HepG2 (cell line): ENCODE measurements around the gene LNX2. TPM values are rescaled to one million over a fixed set of nuclear protein-coding genes. Genes with fewer than 3 reads are reported as not detected.
A peak's percentile ranks its signal among the peaks of the same experiment; 100 is the strongest.

Source experiments
- CHD4 ChIP-seq: fragments of 200-600 bp; sonication (generic); IDR thresholded peaks from 2 replicates; pipeline ENCODE4 v1.7.0; 2017; ENCODE audit warnings: mild to moderate bottlenecking, low read length, borderline replicate concordance
- HMG20A ChIP-seq: IDR thresholded peaks from 2 replicates; pipeline ENCODE4 v1.6.1; 2016; ENCODE audit warnings: borderline replicate concordance
- JUND ChIP-seq: sonication (generic); formaldehyde crosslinking; IDR thresholded peaks from 2 replicates; pipeline ENCODE4 v1.8.0; 2022; ENCODE audit warnings: mild to moderate bottlenecking, missing genetic modification reagents
- MAFF ChIP-seq: IDR thresholded peaks from 2 replicates; pipeline ENCODE4 v1.6.1; 2011; ENCODE audit warnings: low read depth, low read length, improper control_type of control experiment
- PLRG1 ChIP-seq: fragments of 450-650 bp; conservative IDR thresholded peaks from 2 replicates; pipeline ENCODE4 v1.6.1; 2016
- POGZ ChIP-seq: sonication (generic); formaldehyde crosslinking; IDR thresholded peaks from 2 replicates; pipeline ENCODE4 v1.4.0; 2020; ENCODE audit warnings: mild to moderate bottlenecking, missing genetic modification reagents
- SMAD9 ChIP-seq: sonication (generic); formaldehyde crosslinking; IDR thresholded peaks from 2 replicates; pipeline ENCODE4 v1.5.1; 2020; ENCODE audit warnings: mild to moderate bottlenecking, missing genetic modification reagents
- ZFY ChIP-seq: sonication (generic); formaldehyde crosslinking; IDR thresholded peaks from 2 replicates; pipeline ENCODE4 v1.4.0; 2020; ENCODE audit warnings: missing genetic modification reagents
- ZNF17 ChIP-seq: sonication (generic); formaldehyde crosslinking; IDR thresholded peaks from 2 replicates; pipeline ENCODE4 v1.5.0; 2020; ENCODE audit warnings: mild to moderate bottlenecking, missing genetic modification reagents
- ZNF350 ChIP-seq: sonication (generic); formaldehyde crosslinking; IDR thresholded peaks from 2 replicates; pipeline ENCODE4 v1.4.0; 2020; ENCODE audit warnings: mild to moderate bottlenecking, low read depth, missing genetic modification reagents, borderline replicate concordance
- ZNF619 ChIP-seq: sonication (generic); formaldehyde crosslinking; IDR thresholded peaks from 2 replicates; pipeline ENCODE4 v1.4.0; 2020; ENCODE audit warnings: mild to moderate bottlenecking, missing genetic modification reagents
- ZNF724P ChIP-seq: sonication (generic); formaldehyde crosslinking; IDR thresholded peaks from 2 replicates; pipeline ENCODE4 v1.8.0; 2022; ENCODE audit warnings: missing genetic modification reagents, borderline replicate concordance
- ZNF788 ChIP-seq: sonication (generic); formaldehyde crosslinking; IDR thresholded peaks from 2 replicates; pipeline ENCODE4 v1.5.0; 2020; ENCODE audit warnings: mild to moderate bottlenecking, missing genetic modification reagents, borderline replicate concordance
- polyA plus RNA-seq, 8 experiments: library from polyadenylated mRNA; depleted of rRNA in 3 of 8; stranded (reverse) in 7 of 8; unstranded in 1 of 8; fragments of >200 nt; fragmentation: Illumina TruSeq in 4 of 8; extraction: Trizol in 4 of 8; gene quantifications; 2 replicates each; pipeline versions ENCODE4 v1.2.1 to v1.2.3, GENCODE V29; 2011 to 2016; ENCODE audit warnings: low read depth in 4 of 8, missing spikeins in 1 of 8, mixed read lengths in 1 of 8; ENCODE audit not compliant: insufficient read depth in 1 of 8
- total RNA-seq, 5 experiments: library from RNA; depleted of rRNA; stranded (reverse); fragments of >200 nt; fragmentation: Illumina TruSeq; extraction: Trizol; gene quantifications; 2 replicates each; pipeline ENCODE4 v1.2.3, GENCODE V29; 2016; ENCODE audit warnings: low read depth in 1 of 5
- TF ChIP-seq, protein P1 (sequence below): sonication (generic); formaldehyde crosslinking; IDR thresholded peaks from 2 replicates; pipeline ENCODE4 v1.4.0; 2020; ENCODE audit warnings: missing genetic modification reagents
- TF ChIP-seq, protein P2 (sequence below): sonication (generic); formaldehyde crosslinking; IDR thresholded peaks from 2 replicates; pipeline ENCODE4 v1.5.1; 2020; ENCODE audit warnings: mild to moderate bottlenecking, missing genetic modification reagents, borderline replicate concordance
- TF ChIP-seq, protein P3 (sequence below): sonication (generic); formaldehyde crosslinking; IDR thresholded peaks from 2 replicates; pipeline ENCODE4 v1.4.0; 2020; ENCODE audit warnings: missing genetic modification reagents

LNX2 gene
- total and polyA plus RNA-seq, 2 of the 13 experiments (the other 11 are each of a cell fraction or from before 2014, with no cell fraction given) = 9.2 to 9.7 TPM

- TF ChIP-seq, protein P1, sequence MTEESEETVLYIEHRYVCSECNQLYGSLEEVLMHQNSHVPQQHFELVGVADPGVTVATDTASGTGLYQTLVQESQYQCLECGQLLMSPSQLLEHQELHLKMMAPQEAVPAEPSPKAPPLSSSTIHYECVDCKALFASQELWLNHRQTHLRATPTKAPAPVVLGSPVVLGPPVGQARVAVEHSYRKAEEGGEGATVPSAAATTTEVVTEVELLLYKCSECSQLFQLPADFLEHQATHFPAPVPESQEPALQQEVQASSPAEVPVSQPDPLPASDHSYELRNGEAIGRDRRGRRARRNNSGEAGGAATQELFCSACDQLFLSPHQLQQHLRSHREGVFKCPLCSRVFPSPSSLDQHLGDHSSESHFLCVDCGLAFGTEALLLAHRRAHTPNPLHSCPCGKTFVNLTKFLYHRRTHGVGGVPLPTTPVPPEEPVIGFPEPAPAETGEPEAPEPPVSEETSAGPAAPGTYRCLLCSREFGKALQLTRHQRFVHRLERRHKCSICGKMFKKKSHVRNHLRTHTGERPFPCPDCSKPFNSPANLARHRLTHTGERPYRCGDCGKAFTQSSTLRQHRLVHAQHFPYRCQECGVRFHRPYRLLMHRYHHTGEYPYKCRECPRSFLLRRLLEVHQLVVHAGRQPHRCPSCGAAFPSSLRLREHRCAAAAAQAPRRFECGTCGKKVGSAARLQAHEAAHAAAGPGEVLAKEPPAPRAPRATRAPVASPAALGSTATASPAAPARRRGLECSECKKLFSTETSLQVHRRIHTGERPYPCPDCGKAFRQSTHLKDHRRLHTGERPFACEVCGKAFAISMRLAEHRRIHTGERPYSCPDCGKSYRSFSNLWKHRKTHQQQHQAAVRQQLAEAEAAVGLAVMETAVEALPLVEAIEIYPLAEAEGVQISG (CRISPR knock-in tag) = no peak
- no peak for TF ChIP-seq SMAD9 (CRISPR knock-in tag)
- TF ChIP-seq ZNF724P (CRISPR knock-in tag) = no peak
- no peak for TF ChIP-seq PLRG1
- TF ChIP-seq ZFY (CRISPR knock-in tag) = no peak
- no peak for TF ChIP-seq ZNF17
- TF ChIP-seq MAFF = 0 out of 2 replicates have a peak, but pooled peaks have one; percentile 7
- 0 out of 2 replicates have a peak, but pooled peaks have one; percentile 20 for TF ChIP-seq POGZ (CRISPR knock-in tag)
- TF ChIP-seq HMG20A (CRISPR knock-in tag) = peak; percentile 27; the same call in 1 of the 2 replicates
- 0 out of 2 replicates have a peak, but pooled peaks have one; percentile 35 for TF ChIP-seq JUND (CRISPR knock-in tag)
- no peak for TF ChIP-seq ZNF350 (CRISPR knock-in tag)
- TF ChIP-seq ZNF619 (CRISPR knock-in tag) = no peak
- TF ChIP-seq, protein P2, sequence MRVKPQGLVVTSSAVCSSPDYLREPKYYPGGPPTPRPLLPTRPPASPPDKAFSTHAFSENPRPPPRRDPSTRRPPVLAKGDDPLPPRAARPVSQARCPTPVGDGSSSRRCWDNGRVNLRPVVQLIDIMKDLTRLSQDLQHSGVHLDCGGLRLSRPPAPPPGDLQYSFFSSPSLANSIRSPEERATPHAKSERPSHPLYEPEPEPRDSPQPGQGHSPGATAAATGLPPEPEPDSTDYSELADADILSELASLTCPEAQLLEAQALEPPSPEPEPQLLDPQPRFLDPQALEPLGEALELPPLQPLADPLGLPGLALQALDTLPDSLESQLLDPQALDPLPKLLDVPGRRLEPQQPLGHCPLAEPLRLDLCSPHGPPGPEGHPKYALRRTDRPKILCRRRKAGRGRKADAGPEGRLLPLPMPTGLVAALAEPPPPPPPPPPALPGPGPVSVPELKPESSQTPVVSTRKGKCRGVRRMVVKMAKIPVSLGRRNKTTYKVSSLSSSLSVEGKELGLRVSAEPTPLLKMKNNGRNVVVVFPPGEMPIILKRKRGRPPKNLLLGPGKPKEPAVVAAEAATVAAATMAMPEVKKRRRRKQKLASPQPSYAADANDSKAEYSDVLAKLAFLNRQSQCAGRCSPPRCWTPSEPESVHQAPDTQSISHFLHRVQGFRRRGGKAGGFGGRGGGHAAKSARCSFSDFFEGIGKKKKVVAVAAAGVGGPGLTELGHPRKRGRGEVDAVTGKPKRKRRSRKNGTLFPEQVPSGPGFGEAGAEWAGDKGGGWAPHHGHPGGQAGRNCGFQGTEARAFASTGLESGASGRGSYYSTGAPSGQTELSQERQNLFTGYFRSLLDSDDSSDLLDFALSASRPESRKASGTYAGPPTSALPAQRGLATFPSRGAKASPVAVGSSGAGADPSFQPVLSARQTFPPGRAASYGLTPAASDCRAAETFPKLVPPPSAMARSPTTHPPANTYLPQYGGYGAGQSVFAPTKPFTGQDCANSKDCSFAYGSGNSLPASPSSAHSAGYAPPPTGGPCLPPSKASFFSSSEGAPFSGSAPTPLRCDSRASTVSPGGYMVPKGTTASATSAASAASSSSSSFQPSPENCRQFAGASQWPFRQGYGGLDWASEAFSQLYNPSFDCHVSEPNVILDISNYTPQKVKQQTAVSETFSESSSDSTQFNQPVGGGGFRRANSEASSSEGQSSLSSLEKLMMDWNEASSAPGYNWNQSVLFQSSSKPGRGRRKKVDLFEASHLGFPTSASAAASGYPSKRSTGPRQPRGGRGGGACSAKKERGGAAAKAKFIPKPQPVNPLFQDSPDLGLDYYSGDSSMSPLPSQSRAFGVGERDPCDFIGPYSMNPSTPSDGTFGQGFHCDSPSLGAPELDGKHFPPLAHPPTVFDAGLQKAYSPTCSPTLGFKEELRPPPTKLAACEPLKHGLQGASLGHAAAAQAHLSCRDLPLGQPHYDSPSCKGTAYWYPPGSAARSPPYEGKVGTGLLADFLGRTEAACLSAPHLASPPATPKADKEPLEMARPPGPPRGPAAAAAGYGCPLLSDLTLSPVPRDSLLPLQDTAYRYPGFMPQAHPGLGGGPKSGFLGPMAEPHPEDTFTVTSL (CRISPR knock-in tag) = peak; percentile 47; the same call in 1 of the 2 replicates
- TF ChIP-seq, protein P3, sequence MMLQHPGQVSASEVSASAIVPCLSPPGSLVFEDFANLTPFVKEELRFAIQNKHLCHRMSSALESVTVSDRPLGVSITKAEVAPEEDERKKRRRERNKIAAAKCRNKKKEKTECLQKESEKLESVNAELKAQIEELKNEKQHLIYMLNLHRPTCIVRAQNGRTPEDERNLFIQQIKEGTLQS (CRISPR knock-in tag) = peak; percentile 14; the same call in 1 of the 2 replicates
- TF ChIP-seq CHD4 = no peak
- no peak for TF ChIP-seq ZNF788 (CRISPR knock-in tag)
Measured at GRCh38 chr13:27607125-27607524, 13.2 kb downstream of the LNX2 start (continued).
